ENCODE data around the gene MT1H.

GRCh38 chr16:56689171-56689570, 19.6 kb downstream of the MT1H start:
- no peak for TF ChIP-seq CTCF (conservative IDR thresholded peaks at IDR 0.05)
- TF ChIP-seq ZFX (IDR thresholded peaks at IDR 0.05), result no peak
